ENCODE measurements around the gene C2orf92.

C2orf92 gene

DNA sequence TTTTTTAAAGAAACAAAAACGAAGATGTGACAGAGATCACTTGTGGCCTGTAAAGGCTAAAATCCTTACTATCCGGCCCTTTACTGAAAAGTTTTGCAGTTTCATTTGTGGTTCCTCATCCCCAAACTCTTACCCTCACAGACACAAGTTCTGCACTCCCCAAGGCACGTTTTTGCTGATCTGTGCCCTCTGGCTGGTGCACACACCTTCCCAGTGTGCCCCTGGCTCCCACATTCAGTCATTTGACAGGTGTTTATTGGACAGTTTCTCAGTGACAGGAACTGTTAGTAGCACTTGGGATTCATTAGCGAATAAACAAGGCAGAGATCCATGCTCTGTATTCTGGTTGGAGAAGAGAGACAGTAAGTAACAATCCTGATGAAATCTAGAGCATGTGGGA is 66.7 kb downstream of the C2orf92 start:
- DNase-seq (no peak), ATAC-seq (ENCODE audit: insufficient read depth, low read depth) (no peak)
- TF ChIP-seq, protein P1, sequence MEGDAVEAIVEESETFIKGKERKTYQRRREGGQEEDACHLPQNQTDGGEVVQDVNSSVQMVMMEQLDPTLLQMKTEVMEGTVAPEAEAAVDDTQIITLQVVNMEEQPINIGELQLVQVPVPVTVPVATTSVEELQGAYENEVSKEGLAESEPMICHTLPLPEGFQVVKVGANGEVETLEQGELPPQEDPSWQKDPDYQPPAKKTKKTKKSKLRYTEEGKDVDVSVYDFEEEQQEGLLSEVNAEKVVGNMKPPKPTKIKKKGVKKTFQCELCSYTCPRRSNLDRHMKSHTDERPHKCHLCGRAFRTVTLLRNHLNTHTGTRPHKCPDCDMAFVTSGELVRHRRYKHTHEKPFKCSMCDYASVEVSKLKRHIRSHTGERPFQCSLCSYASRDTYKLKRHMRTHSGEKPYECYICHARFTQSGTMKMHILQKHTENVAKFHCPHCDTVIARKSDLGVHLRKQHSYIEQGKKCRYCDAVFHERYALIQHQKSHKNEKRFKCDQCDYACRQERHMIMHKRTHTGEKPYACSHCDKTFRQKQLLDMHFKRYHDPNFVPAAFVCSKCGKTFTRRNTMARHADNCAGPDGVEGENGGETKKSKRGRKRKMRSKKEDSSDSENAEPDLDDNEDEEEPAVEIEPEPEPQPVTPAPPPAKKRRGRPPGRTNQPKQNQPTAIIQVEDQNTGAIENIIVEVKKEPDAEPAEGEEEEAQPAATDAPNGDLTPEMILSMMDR (IDR thresholded peaks at IDR 0.05; ENCODE audit: borderline replicate concordance, extremely low read depth, low read length, poor library complexity, severe bottlenecking), result no peak
- no peak for TF ChIP-seq EZH2 (IDR thresholded peaks at IDR 0.05; ENCODE audit: borderline replicate concordance, low read depth, low read length, severe bottlenecking)
- Histone ChIP-seq H2AFZ (ENCODE audit: low read depth, low read length) (no peak overlapping the region), H3K4me2 (ENCODE audit: insufficient read depth, low read length) (no peak overlapping the region), H3K27me3 (ENCODE audit: insufficient read depth, low read length, poor library complexity) (no peaks in the 10 kb centered on the region), H3K4me3 (ENCODE audit: low read depth in 1 of 2, low read length in 2 of 2) (no peak overlapping the region), H3K79me2 (ENCODE audit: insufficient read depth, low read length) (peaks cover 13% of the 10 kb centered on the region), H4K20me1 (ENCODE audit: insufficient read depth, low read length) (peaks cover 50% of the 10 kb centered on the region), H3K9ac (ENCODE audit: low read depth, low read length) (no peak overlapping the region), H3K4me1 (ENCODE audit: insufficient read depth, low read length) (no peaks in the 10 kb centered on the region), H3K27ac (ENCODE audit: low read length) (no peak overlapping the region), H3K36me3 (ENCODE audit: insufficient read depth, low read length) (peaks cover 94% of the 10 kb centered on the region), H3K9me3 (ENCODE audit: insufficient read depth, low read length, severe bottlenecking) (no peaks in the 10 kb centered on the region)

DNA sequence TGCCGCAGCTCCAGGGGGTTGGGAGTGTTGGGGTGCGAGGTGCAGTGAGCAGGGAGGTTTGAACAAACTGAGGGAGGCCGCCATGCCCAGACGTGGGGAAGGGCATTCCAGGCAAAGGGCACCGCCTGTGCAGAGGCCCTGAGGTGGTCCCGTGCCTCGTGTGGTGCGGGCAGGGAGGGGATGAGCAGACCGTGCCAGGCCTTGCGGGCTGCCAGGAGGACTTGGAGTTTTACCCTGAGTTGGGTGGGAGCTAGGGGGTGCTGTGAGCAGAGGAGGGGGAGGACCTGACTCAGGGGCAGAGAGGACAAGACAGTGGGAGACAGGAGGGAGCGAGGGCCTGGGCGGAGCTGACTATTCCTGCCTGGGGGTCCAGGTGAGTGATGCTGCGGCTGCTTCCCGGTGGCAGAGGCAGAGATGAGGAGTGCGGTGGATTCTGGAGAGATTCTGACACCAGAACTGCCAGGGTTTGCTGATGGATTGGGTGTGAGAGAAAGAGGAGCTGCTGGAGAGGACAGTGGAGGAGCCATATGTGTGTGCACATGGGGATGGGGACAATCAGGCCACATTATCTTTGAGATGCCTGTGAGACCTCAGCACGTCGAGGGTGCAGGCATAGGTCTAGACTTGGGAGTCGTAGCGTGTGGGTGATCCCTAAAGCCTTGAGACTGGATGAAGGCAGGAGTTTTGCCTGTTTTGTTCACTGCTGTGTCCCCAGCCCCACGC is 67.3 kb downstream of the C2orf92 start:
- DNase-seq (no peak), ATAC-seq (ENCODE audit: insufficient read depth, low read depth) (no peak)
- Histone ChIP-seq H3K27ac (ENCODE audit: low read length) (no peak overlapping the region), H3K79me2 (ENCODE audit: insufficient read depth, low read length) (peaks cover 7% of the 10 kb centered on the region), H3K4me1 (ENCODE audit: insufficient read depth, low read length) (no peaks in the 10 kb centered on the region), H3K4me2 (ENCODE audit: insufficient read depth, low read length) (no peak overlapping the region), H4K20me1 (ENCODE audit: insufficient read depth, low read length) (peaks cover 44% of the 10 kb centered on the region), H3K36me3 (ENCODE audit: insufficient read depth, low read length) (peaks cover 93% of the 10 kb centered on the region), H3K9me3 (ENCODE audit: insufficient read depth, low read length, severe bottlenecking) (no peaks in the 10 kb centered on the region), H2AFZ (ENCODE audit: low read depth, low read length) (no peak overlapping the region), H3K4me3 (ENCODE audit: low read depth in 1 of 2, low read length in 2 of 2) (no peak overlapping the region), H3K27me3 (ENCODE audit: insufficient read depth, low read length, poor library complexity) (no peaks in the 10 kb centered on the region), H3K9ac (ENCODE audit: low read depth, low read length) (no peak overlapping the region)
- TF ChIP-seq, protein P1 (IDR thresholded peaks at IDR 0.05; ENCODE audit: borderline replicate concordance, extremely low read depth, low read length, poor library complexity, severe bottlenecking), result no peak
- TF ChIP-seq EZH2 (IDR thresholded peaks at IDR 0.05; ENCODE audit: borderline replicate concordance, low read depth, low read length, severe bottlenecking), result no peak

DNA sequence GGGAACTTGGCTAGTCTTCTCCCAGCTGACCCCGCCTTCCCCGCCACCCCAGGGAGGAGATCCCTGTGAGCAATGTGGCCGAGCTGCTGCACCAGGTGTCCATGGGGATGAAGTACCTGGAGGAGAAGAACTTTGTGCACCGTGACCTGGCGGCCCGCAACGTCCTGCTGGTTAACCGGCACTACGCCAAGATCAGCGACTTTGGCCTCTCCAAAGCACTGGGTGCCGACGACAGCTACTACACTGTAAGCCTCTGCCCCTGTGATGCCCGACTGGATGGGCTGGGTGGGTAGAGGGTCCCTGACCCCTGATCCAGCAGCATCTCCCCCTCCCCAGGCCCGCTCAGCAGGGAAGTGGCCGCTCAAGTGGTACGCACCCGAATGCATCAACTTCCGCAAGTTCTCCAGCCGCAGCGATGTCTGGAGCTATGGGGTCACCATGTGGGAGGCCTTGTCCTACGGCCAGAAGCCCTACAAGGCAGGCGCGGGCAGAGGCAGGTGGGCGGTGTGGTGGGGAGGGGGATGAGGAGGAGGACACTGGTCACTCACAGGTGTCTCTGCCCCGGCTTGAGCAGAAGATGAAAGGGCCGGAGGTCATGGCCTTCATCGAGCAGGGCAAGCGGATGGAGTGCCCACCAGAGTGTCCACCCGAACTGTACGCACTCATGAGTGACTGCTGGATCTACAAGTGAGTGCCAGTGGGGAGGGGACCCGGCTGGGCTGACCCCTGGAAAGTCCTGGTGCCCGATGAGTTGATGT is 68.1 kb downstream of the C2orf92 start:
- no peak overlapping the region for H3K4me2 ChIP-seq (ENCODE audit: insufficient read depth, low read length)
- TF ChIP-seq EZH2 (IDR thresholded peaks at IDR 0.05; ENCODE audit: borderline replicate concordance, low read depth, low read length, severe bottlenecking), result no peak
- TF ChIP-seq, protein P1 (IDR thresholded peaks at IDR 0.05; ENCODE audit: borderline replicate concordance, extremely low read depth, low read length, poor library complexity, severe bottlenecking), result no peak
- no peaks in the 10 kb centered on the region for H3K79me2 ChIP-seq (ENCODE audit: insufficient read depth, low read length)
- no peaks in the 10 kb centered on the region for H3K9me3 ChIP-seq (ENCODE audit: insufficient read depth, low read length, severe bottlenecking)
- peaks cover 36% of the 10 kb centered on the region for H4K20me1 ChIP-seq (ENCODE audit: insufficient read depth, low read length)
- H3K27me3 ChIP-seq (ENCODE audit: insufficient read depth, low read length, poor library complexity), result no peaks in the 10 kb centered on the region
- H3K4me3 ChIP-seq (ENCODE audit: low read depth in 1 of 2, low read length in 2 of 2), result no peak overlapping the region
- peaks cover 88% of the 10 kb centered on the region for H3K36me3 ChIP-seq (ENCODE audit: insufficient read depth, low read length)
- H3K9ac ChIP-seq (ENCODE audit: low read depth, low read length), result no peak overlapping the region
- no peak overlapping the region for H3K27ac ChIP-seq (ENCODE audit: low read length)
- ATAC-seq (ENCODE audit: insufficient read depth, low read depth) (no peak), DNase-seq (no peak)
- no peaks in the 10 kb centered on the region for H3K4me1 ChIP-seq (ENCODE audit: insufficient read depth, low read length)
- no peak overlapping the region for H2AFZ ChIP-seq (ENCODE audit: low read depth, low read length)

Data from DND-41 (cell line).